ENCODE measurements around the gene OR8H1. TPM values are rescaled to one million over a fixed set of nuclear protein-coding genes. Genes with fewer than 3 reads are reported as not detected.
A peak's percentile ranks its signal among the peaks of the same experiment; 100 is the strongest.

Gene OR8H1
- total and polyA plus RNA-seq, 2 of the 8 experiments (the other 6 are each of a cell fraction or from before 2014, with no cell fraction given), result not detected

GRCh38 chr11:56296898-56297297, 4.8 kb upstream of the OR8H1 start:
- H3K9ac ChIP-seq (replicated peaks in 1 of 4; ENCODE audit: extremely low read depth in 1 of 4, low read depth in 3 of 4, low read length in 3 of 4), result no peak overlapping the region
- peak overlapping the region; percentile 84 for H2AFZ ChIP-seq (ENCODE audit: low read length)
- no peak overlapping the region for H2AK5ac ChIP-seq (ENCODE audit: low read depth, low read length)
- H4K20me1 ChIP-seq (replicated peaks in 1 of 2; ENCODE audit: control insufficient read depth in 1 of 2, insufficient read depth in 2 of 2, low read length in 2 of 2), result no peaks in the 10 kb centered on the region
- H2BK5ac ChIP-seq (ENCODE audit: low read depth, low read length), result no peak overlapping the region
- H3K23ac ChIP-seq (ENCODE audit: insufficient read length), result no peak overlapping the region
- DNase-seq (ENCODE audit: low read depth in 1 of 2, low spot score in 2 of 2) (no peak), FAIRE-seq (no peak)
- H3K18ac ChIP-seq (ENCODE audit: extremely low read depth, low read length), result no peak overlapping the region
- H3K23me2 ChIP-seq (ENCODE audit: low read depth, low read length), result no peaks in the 10 kb centered on the region
- no peak overlapping the region for H3K56ac ChIP-seq (replicated peaks; ENCODE audit: insufficient read length, low read depth, low read length)
- no peak overlapping the region for H2BK15ac ChIP-seq (ENCODE audit: low read length)
- WGBS, 2 experiments (ENCODE audit: extremely low coverage in 1 of 2, insufficient coverage in 1 of 2, insufficient read length in 1 of 2, insufficient replicate concordance in 2 of 2, low coverage in 1 of 2, low lambda C conversion rate in 2 of 2, missing lambda C conversion rate in 1 of 2), result 92% methylated on average over 4 of the region's 4 CpGs; no CpG with 5 or more reads in 1 of the 2 experiments
- no peak overlapping the region for H4K5ac ChIP-seq (ENCODE audit: insufficient read length, low read depth, low read length)
- H3K36me3 ChIP-seq (ENCODE audit: control insufficient read depth in 2 of 4, insufficient read depth in 4 of 4, low read length in 3 of 4), result no peaks in the 10 kb centered on the region
- H2BK120ac ChIP-seq (replicated peaks; ENCODE audit: low read depth, low read length), result no peak overlapping the region
- CTCF ChIA-PET (ENCODE audit: partially characterized antibody), result no interaction called here
- H4K8ac ChIP-seq (ENCODE audit: extremely low read depth, insufficient read depth, low read length), result no peak overlapping the region
- no peaks in the 10 kb centered on the region for H3K27me3 ChIP-seq (replicated peaks in 1 of 4; ENCODE audit: control insufficient read depth in 3 of 4, extremely low read depth in 1 of 4, insufficient read depth in 3 of 4, low read length in 3 of 4)
- H3K79me1 ChIP-seq (ENCODE audit: low read depth, low read length), result no peaks in the 10 kb centered on the region
- H3K4me1 ChIP-seq (replicated peaks in 1 of 4; ENCODE audit: control insufficient read depth in 3 of 4, insufficient read depth in 4 of 4, low read length in 3 of 4), result no peaks in the 10 kb centered on the region
- H3K79me2 ChIP-seq (ENCODE audit: control insufficient read depth in 1 of 2, insufficient read depth in 2 of 2, low read length in 2 of 2), result no peaks in the 10 kb centered on the region
- H3K9me3 ChIP-seq (ENCODE audit: insufficient read depth in 2 of 2, low read depth in 1 of 2, low read length in 1 of 2), result no peaks in the 10 kb centered on the region
- H3K4ac ChIP-seq (replicated peaks; ENCODE audit: insufficient read length, low read depth, low read length), result no peak overlapping the region
- no peak overlapping the region for H2BK20ac ChIP-seq (ENCODE audit: low read length)
- H4K91ac ChIP-seq (replicated peaks; ENCODE audit: insufficient read length, low read length), result no peak overlapping the region
- H2BK12ac ChIP-seq (ENCODE audit: low read depth, low read length), result no peak overlapping the region
- H3K4me2 ChIP-seq (ENCODE audit: insufficient read depth in 1 of 2, low read depth in 2 of 2, low read length in 2 of 2), result no peak overlapping the region
- H3K14ac ChIP-seq (ENCODE audit: insufficient read length), result no peak overlapping the region
- H3K27ac ChIP-seq (ENCODE audit: low read depth, low read length), result no peak overlapping the region
- TF ChIP-seq EP300 (IDR thresholded peaks at IDR 0.05; ENCODE audit: borderline replicate concordance in 1 of 2, low read depth in 2 of 2, low read length in 2 of 2), result no peak
- TF ChIP-seq SP1 (IDR thresholded peaks at IDR 0.05; ENCODE audit: low read depth, low read length), result no peak
- no peak for TF ChIP-seq NRF1 (IDR thresholded peaks at IDR 0.05; ENCODE audit: low read depth, low read length)
- no peak for TF ChIP-seq EZH2 (IDR thresholded peaks at IDR 0.05; ENCODE audit: low read depth, low read length, severe bottlenecking)
- no peak for TF ChIP-seq KDM5A (IDR thresholded peaks at IDR 0.05; ENCODE audit: low read length)
- TF ChIP-seq RAD21 (IDR thresholded peaks at IDR 0.05 in 1 of 2, conservative IDR thresholded peaks at IDR 0.05 in 1 of 2; ENCODE audit: low read depth in 2 of 2, low read length in 2 of 2), result no peak
- no peak for TF ChIP-seq CEBPB (IDR thresholded peaks at IDR 0.05; ENCODE audit: low read depth, low read length)
- TF ChIP-seq POLR2A (IDR thresholded peaks at IDR 0.05; ENCODE audit: control extremely low read depth in 1 of 2, low read depth in 2 of 2, low read length in 2 of 2), result no peak
- TF ChIP-seq USF2 (IDR thresholded peaks at IDR 0.05; ENCODE audit: low read length), result no peak
- no peak overlapping the region for H3K4me3 ChIP-seq (ENCODE audit: extremely low read depth in 1 of 4, insufficient read depth in 2 of 4, low read depth in 3 of 4, low read length in 4 of 4)
- POLR2A ChIA-PET (ENCODE audit: partially characterized antibody), result no interaction called here
